ENCODE data around the gene FBXO46.

Gene FBXO46

GRCh38 chr19:45772130-45772840, 41.6 kb upstream of the FBXO46 start:
- Histone ChIP-seq H3K27ac (ENCODE audit: low read depth in 2 of 2, low read length in 2 of 2) (peak overlapping the region; percentile 10 to 63), H3K36me3 (ENCODE audit: control insufficient read depth in 2 of 2, insufficient read depth in 2 of 2, low read length in 2 of 2) (peaks cover 7 to 8% of the 10 kb centered on the region in 2 donors), H3K9ac (ENCODE audit: low read depth in 1 of 2, low read length in 2 of 2) (peak overlapping the region in 1 of 2 donors; percentile 37), H3K9me3 (ENCODE audit: control insufficient read depth in 2 of 2, low read length in 2 of 2) (no peaks in the 10 kb centered on the region), H3K4me1 (ENCODE audit: control insufficient read depth in 2 of 2, insufficient read depth in 2 of 2, low read length in 2 of 2) (peaks cover 10 to 24% of the 10 kb centered on the region in 2 donors), H3K4me3 (ENCODE audit: low read length in 2 of 2) (no peak overlapping the region), H3K27me3 (ENCODE audit: control insufficient read depth in 2 of 2, insufficient read depth in 2 of 2, low read length in 2 of 2) (no peaks in the 10 kb centered on the region)

GRCh38 chr19:45771311-45771933, 40.7 kb upstream of the FBXO46 start:
- Histone ChIP-seq H3K27me3 (ENCODE audit: control insufficient read depth in 2 of 2, insufficient read depth in 2 of 2, low read length in 2 of 2) (no peaks in the 10 kb centered on the region), H3K36me3 (ENCODE audit: control insufficient read depth in 2 of 2, insufficient read depth in 2 of 2, low read length in 2 of 2) (no peaks in the 10 kb centered on the region), H3K4me1 (ENCODE audit: control insufficient read depth in 2 of 2, insufficient read depth in 2 of 2, low read length in 2 of 2) (peaks cover 15 to 30% of the 10 kb centered on the region in 2 donors), H3K9me3 (ENCODE audit: control insufficient read depth in 2 of 2, low read length in 2 of 2) (no peaks in the 10 kb centered on the region), H3K4me3 (ENCODE audit: low read length in 2 of 2) (peak overlapping the region; percentile 58 to 67), H3K9ac (ENCODE audit: low read depth in 1 of 2, low read length in 2 of 2) (peak overlapping the region; percentile 72 to 75), H3K27ac (ENCODE audit: low read depth in 2 of 2, low read length in 2 of 2) (peak overlapping the region in 1 of 2 donors; percentile 97)

DNA sequence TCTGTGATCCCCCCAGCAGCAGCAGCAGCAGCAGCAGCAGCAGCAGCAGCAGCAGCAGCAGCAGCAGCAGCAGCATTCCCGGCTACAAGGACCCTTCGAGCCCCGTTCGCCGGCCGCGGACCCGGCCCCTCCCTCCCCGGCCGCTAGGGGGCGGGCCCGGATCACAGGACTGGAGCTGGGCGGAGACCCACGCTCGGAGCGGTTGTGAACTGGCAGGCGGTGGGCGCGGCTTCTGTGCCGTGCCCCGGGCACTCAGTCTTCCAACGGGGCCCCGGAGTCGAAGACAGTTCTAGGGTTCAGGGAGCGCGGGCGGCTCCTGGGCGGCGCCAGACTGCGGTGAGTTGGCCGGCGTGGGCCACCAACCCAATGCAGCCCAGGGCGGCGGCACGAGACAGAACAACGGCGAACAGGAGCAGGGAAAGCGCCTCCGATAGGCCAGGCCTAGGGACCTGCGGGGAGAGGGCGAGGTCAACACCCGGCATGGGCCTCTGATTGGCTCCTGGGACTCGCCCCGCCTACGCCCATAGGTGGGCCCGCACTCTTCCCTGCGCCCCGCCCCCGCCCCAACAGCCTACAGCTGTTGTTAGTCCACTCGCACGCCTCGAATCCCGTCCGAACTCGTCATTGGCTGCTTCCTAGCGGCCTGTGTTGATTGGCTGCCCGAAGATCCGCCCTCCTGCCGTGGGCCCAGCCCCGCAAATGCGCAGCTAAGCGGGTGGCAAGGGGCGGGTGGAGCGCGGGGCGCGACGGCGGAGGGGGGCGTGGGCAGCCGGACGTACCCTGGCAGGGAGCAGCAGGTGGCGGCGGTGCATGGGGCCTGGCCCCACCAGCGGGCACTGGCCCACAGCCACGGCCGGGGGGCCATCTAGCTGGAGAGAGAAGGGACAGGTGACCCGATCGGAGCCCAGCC, 39.8 kb upstream of the FBXO46 start:
- Histone ChIP-seq H3K27me3 (ENCODE audit: control insufficient read depth in 2 of 2, insufficient read depth in 2 of 2, low read length in 2 of 2) (no peaks in the 10 kb centered on the region), H3K36me3 (ENCODE audit: control insufficient read depth in 2 of 2, insufficient read depth in 2 of 2, low read length in 2 of 2) (no peaks in the 10 kb centered on the region), H3K9ac (ENCODE audit: low read depth in 1 of 2, low read length in 2 of 2) (peak overlapping the region; percentile 72 to 75), H3K9me3 (ENCODE audit: control insufficient read depth in 2 of 2, low read length in 2 of 2) (no peaks in the 10 kb centered on the region), H3K4me1 (ENCODE audit: control insufficient read depth in 2 of 2, insufficient read depth in 2 of 2, low read length in 2 of 2) (peaks cover 18 to 33% of the 10 kb centered on the region in 2 donors), H3K4me3 (ENCODE audit: low read length in 2 of 2) (peak overlapping the region; percentile 86 to 94), H3K27ac (ENCODE audit: low read depth in 2 of 2, low read length in 2 of 2) (peak overlapping the region; percentile 96 to 97)

GRCh38 chr19:45769821-45770191, 39.1 kb upstream of the FBXO46 start:
- peak overlapping the region; percentile 86 to 94 for H3K4me3 ChIP-seq (ENCODE audit: low read length in 2 of 2)

GRCh38 chr19:45768984-45769782, 38.5 kb upstream of the FBXO46 start, which contains the start of gene SIX5:
TSS of gene SIX5 (minus strand) at chr19:45769252. CDS start at chr19:45768844, 408 bp downstream.
- H3K4me3 ChIP-seq (ENCODE audit: low read length in 2 of 2) = peak within 1 kb of the TSS; percentile 89 to 94
- H3K9ac ChIP-seq (ENCODE audit: low read depth in 1 of 2, low read length in 2 of 2) = peak within 1 kb of the TSS; percentile 75 to 88
- no peaks in the 10 kb centered on the region for H3K36me3 ChIP-seq (ENCODE audit: control insufficient read depth in 2 of 2, insufficient read depth in 2 of 2, low read length in 2 of 2)
- H3K4me1 ChIP-seq (ENCODE audit: control insufficient read depth in 2 of 2, insufficient read depth in 2 of 2, low read length in 2 of 2) = peaks cover 21 to 33% of the 10 kb centered on the region in 2 donors
- H3K27me3 ChIP-seq (ENCODE audit: control insufficient read depth in 2 of 2, insufficient read depth in 2 of 2, low read length in 2 of 2) = no peaks in the 10 kb centered on the region
- peak within 1 kb of the TSS; percentile 96 to 97 for H3K27ac ChIP-seq (ENCODE audit: low read depth in 2 of 2, low read length in 2 of 2)
- no peaks in the 10 kb centered on the region for H3K9me3 ChIP-seq (ENCODE audit: control insufficient read depth in 2 of 2, low read length in 2 of 2)

More at GRCh38 chr19:45769821-45770191, 39.1 kb upstream of the FBXO46 start:
- H3K27ac ChIP-seq (ENCODE audit: low read depth in 2 of 2, low read length in 2 of 2) = peak overlapping the region; percentile 96 to 97
- H3K9ac ChIP-seq (ENCODE audit: low read depth in 1 of 2, low read length in 2 of 2) = peak overlapping the region; percentile 68 to 75
- H3K27me3 ChIP-seq (ENCODE audit: control insufficient read depth in 2 of 2, insufficient read depth in 2 of 2, low read length in 2 of 2) = no peaks in the 10 kb centered on the region
- no peaks in the 10 kb centered on the region for H3K36me3 ChIP-seq (ENCODE audit: control insufficient read depth in 2 of 2, insufficient read depth in 2 of 2, low read length in 2 of 2)
- peaks cover 18 to 33% of the 10 kb centered on the region in 2 donors for H3K4me1 ChIP-seq (ENCODE audit: control insufficient read depth in 2 of 2, insufficient read depth in 2 of 2, low read length in 2 of 2)
- H3K9me3 ChIP-seq (ENCODE audit: control insufficient read depth in 2 of 2, low read length in 2 of 2) = no peaks in the 10 kb centered on the region

DNA sequence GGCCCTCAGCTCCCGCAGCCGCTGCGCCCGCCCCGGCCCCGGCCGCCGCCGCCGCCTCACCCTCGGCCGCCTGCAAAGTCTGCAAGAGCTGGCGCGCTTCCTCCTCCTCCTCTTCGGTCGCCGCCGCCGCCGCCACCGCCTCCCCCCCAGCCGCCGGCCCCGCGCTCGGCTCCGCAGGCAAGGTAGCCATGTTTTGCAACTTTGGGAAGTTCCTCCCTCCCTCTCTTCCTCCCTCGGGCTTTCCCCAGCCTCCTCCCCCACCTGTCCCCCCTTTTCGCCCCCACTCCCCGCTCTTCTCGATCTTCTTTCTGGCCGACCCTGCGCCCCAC, 37.9 kb upstream of the FBXO46 start:
- Histone ChIP-seq H3K9ac (ENCODE audit: low read depth in 1 of 2, low read length in 2 of 2) (peak overlapping the region; percentile 73 to 88), H3K9me3 (ENCODE audit: control insufficient read depth in 2 of 2, low read length in 2 of 2) (no peaks in the 10 kb centered on the region), H3K27ac (ENCODE audit: low read depth in 2 of 2, low read length in 2 of 2) (peak overlapping the region; percentile 96 to 97), H3K4me3 (ENCODE audit: low read length in 2 of 2) (peak overlapping the region; percentile 89 to 94), H3K27me3 (ENCODE audit: control insufficient read depth in 2 of 2, insufficient read depth in 2 of 2, low read length in 2 of 2) (no peaks in the 10 kb centered on the region), H3K4me1 (ENCODE audit: control insufficient read depth in 2 of 2, insufficient read depth in 2 of 2, low read length in 2 of 2) (peaks cover 21 to 32% of the 10 kb centered on the region in 2 donors), H3K36me3 (ENCODE audit: control insufficient read depth in 2 of 2, insufficient read depth in 2 of 2, low read length in 2 of 2) (no peaks in the 10 kb centered on the region)

DNA sequence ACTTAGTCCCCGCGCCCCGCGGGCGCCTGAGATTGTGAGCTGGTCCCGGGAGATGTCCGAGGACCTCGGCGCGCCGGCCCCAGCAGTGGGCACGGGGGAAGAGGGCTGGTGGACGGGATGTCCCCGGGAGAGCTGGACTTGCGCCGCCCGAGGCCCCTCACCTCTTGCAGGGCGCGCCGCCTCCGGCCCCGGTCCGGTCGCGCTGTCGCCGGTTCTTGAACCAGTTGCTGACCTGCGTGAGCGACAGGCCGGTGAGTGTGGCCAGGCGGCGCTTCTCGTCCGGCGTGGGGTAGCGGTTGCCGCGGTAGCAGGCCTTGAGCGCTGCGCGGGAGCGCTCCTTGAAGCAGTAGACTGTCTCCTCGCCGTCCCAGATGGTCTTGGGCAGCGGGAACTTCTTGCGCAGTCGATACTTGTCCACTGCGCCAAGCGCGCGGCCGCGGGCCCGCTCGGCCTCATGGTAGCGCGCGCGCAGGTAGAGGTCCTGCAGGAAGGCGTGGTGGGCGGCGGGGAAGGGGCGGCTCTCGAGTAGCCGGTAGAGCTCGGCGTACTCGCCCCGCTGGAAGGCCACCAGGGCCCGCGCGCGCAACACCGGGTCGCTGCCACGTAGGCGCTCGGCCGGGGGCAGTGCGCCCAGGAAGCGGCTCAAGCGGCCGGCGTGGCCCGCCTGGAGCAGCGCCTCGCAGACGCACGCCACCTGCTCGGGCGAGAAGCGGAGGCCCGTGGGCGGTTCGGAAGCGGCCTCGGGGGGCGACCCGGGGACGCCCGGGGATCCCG, 37.4 kb upstream of the FBXO46 start:
- Histone ChIP-seq H3K27ac (ENCODE audit: low read depth in 2 of 2, low read length in 2 of 2) (peak overlapping the region; percentile 96 to 97), H3K36me3 (ENCODE audit: control insufficient read depth in 2 of 2, insufficient read depth in 2 of 2, low read length in 2 of 2) (no peaks in the 10 kb centered on the region), H3K9me3 (ENCODE audit: control insufficient read depth in 2 of 2, low read length in 2 of 2) (no peaks in the 10 kb centered on the region), H3K9ac (ENCODE audit: low read depth in 1 of 2, low read length in 2 of 2) (peak overlapping the region; percentile 73 to 77), H3K27me3 (ENCODE audit: control insufficient read depth in 2 of 2, insufficient read depth in 2 of 2, low read length in 2 of 2) (no peaks in the 10 kb centered on the region), H3K4me3 (ENCODE audit: low read length in 2 of 2) (peak overlapping the region; percentile 89 to 94), H3K4me1 (ENCODE audit: control insufficient read depth in 2 of 2, insufficient read depth in 2 of 2, low read length in 2 of 2) (peaks cover 18 to 30% of the 10 kb centered on the region in 2 donors)

DNA sequence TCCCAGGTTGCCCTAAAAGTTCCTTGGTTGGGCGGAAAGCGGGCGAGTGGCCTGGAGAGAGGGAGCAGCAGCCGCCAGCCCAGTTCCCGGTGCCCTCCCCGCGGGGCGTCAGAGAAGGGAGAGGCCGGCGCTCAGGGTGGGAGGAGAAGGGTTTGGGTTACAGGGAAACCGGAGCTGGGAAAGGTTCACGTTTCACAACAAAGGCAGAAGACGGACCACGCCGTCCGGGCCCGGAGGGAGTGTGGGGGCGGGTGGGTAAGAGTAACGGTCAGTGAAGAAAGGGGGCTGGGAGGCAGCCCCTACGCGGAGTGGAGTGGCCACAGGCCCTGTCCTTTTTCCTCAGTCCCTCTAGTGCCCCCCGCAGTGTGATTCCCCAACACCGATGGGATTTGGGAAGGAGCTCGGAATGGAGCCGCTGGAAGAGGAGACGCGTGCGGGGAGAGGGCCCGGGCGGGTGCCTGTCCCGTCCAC, 36.7 kb upstream of the FBXO46 start:
- Histone ChIP-seq H3K9ac (ENCODE audit: low read depth in 1 of 2, low read length in 2 of 2) (peak overlapping the region; percentile 73 to 77), H3K9me3 (ENCODE audit: control insufficient read depth in 2 of 2, low read length in 2 of 2) (no peaks in the 10 kb centered on the region), H3K36me3 (ENCODE audit: control insufficient read depth in 2 of 2, insufficient read depth in 2 of 2, low read length in 2 of 2) (no peaks in the 10 kb centered on the region), H3K4me3 (ENCODE audit: low read length in 2 of 2) (peak overlapping the region; percentile 89 to 94), H3K4me1 (ENCODE audit: control insufficient read depth in 2 of 2, insufficient read depth in 2 of 2, low read length in 2 of 2) (peaks cover 17 to 24% of the 10 kb centered on the region in 2 donors), H3K27ac (ENCODE audit: low read depth in 2 of 2, low read length in 2 of 2) (peak overlapping the region; percentile 96 to 97), H3K27me3 (ENCODE audit: control insufficient read depth in 2 of 2, insufficient read depth in 2 of 2, low read length in 2 of 2) (no peaks in the 10 kb centered on the region)
